Measurements from ENCODE around the gene COL10A1.

The COL10A1 gene

GRCh38 chr6:116088946-116089345 lies 37.0 kb downstream of the COL10A1 start:
- no peak overlapping the region for H3K27ac ChIP-seq
- DNase-seq (ENCODE audit: low read depth, low spot score), result no peak

- no peak overlapping the region for H3K27ac ChIP-seq
Observed at GRCh38 chr6:116087437-116088027, 38.4 kb downstream of the COL10A1 start.

GRCh38 chr6:116084284-116084683 lies 41.6 kb downstream of the COL10A1 start:
- H3K27ac ChIP-seq, result no peak overlapping the region
- DNase-seq (ENCODE audit: low read depth, low spot score), result no peak

More at GRCh38 chr6:116087437-116088027, 38.4 kb downstream of the COL10A1 start:
- no peak for DNase-seq (ENCODE audit: low read depth, low spot score)

- no peak overlapping the region for H3K27ac ChIP-seq
- no peak for DNase-seq (ENCODE audit: low read depth, low spot score)
Observed at GRCh38 chr6:116083052-116083451, 42.9 kb downstream of the COL10A1 start.

- no peak for DNase-seq (ENCODE audit: low read depth, low spot score)
Observed at GRCh38 chr6:116078945-116079344, 47.0 kb downstream of the COL10A1 start.

GRCh38 chr6:116078522-116078921 lies 47.4 kb downstream of the COL10A1 start:
- H3K27ac ChIP-seq, result no peak overlapping the region
- no peak for DNase-seq (ENCODE audit: low read depth, low spot score)

More at GRCh38 chr6:116078945-116079344, 47.0 kb downstream of the COL10A1 start:
- H3K27ac ChIP-seq, result no peak overlapping the region

- H3K27ac ChIP-seq, result no peak overlapping the region
- no peak for DNase-seq (ENCODE audit: low read depth, low spot score)
Observed at GRCh38 chr6:116074732-116075390, 51.1 kb downstream of the COL10A1 start.

GRCh38 chr6:116073765-116074440 lies 52.0 kb downstream of the COL10A1 start:
- no peak for DNase-seq (ENCODE audit: low read depth, low spot score)
- no peak overlapping the region for H3K27ac ChIP-seq

GRCh38 chr6:116072368-116072767 lies 53.6 kb downstream of the COL10A1 start:
- no peak overlapping the region for H3K27ac ChIP-seq
- no peak for DNase-seq (ENCODE audit: low read depth, low spot score)

GRCh38 chr6:116070616-116071389 lies 55.1 kb downstream of the COL10A1 start:
- H3K27ac ChIP-seq, result no peak overlapping the region
- DNase-seq (ENCODE audit: low read depth, low spot score), result no peak

- DNase-seq (ENCODE audit: low read depth, low spot score), result no peak
- H3K27ac ChIP-seq, result no peak overlapping the region
Observed at GRCh38 chr6:116070101-116070500, 55.8 kb downstream of the COL10A1 start.
